M059J (cell line): ENCODE results near the gene FKBP9. TPM values are rescaled to one million over a fixed set of nuclear protein-coding genes. Genes with fewer than 3 reads are reported as not detected.
"Not testable (repeated sequence)": the region's sequence is repeated elsewhere in the genome, so short reads cannot be mapped to it uniquely, and the experiment has no call there.

ENCODE experiments used
- DNase-seq: peaks from one replicate; pipeline ENCODE4 v3.0.0-alpha.2; 2012; ENCODE audit warnings: low read depth
- total RNA-seq: library from RNA; depleted of rRNA; stranded (reverse); fragments of >200 nt; shearing (Covaris generic); gene quantifications from 2 replicates; pipeline ENCODE4 v1.2.3, GENCODE V29; 2014

Gene FKBP9
- total RNA-seq, 1 experiment from 2014 or later: 170 TPM

GRCh38 chr7:32948202-32948601 is 9.0 kb upstream of the FKBP9 start:
- DNase-seq: no peak

GRCh38 chr7:32952876-32953275 is 4.4 kb upstream of the FKBP9 start:
- no peak for DNase-seq

- DNase-seq: peak; percentile 7
Observed at GRCh38 chr7:32958046-32959025, 1.1 kb downstream of the FKBP9 start.

DNA sequence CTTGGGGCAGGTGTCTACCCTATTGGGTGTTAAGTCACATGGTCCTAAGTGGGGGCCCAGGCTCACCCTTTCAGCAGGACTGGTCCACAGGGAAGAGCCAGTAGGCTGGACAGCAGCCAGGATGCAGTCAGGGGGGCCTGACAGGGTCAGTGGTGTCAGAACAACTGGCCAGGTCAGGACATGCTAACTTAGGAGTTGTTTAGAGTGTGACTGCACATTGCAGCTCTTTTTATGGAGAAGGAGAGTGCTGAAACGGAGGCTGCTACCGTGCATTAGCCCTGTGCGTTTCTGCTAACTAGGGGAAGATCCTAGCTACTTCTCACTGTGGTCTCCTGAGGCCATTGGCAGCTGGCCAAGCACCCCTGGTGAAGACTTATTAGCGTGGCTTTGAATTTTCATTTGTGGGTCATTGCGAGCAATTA is 6.7 kb downstream of the FKBP9 start:
- DNase-seq: not testable (repeated sequence)

DNA sequence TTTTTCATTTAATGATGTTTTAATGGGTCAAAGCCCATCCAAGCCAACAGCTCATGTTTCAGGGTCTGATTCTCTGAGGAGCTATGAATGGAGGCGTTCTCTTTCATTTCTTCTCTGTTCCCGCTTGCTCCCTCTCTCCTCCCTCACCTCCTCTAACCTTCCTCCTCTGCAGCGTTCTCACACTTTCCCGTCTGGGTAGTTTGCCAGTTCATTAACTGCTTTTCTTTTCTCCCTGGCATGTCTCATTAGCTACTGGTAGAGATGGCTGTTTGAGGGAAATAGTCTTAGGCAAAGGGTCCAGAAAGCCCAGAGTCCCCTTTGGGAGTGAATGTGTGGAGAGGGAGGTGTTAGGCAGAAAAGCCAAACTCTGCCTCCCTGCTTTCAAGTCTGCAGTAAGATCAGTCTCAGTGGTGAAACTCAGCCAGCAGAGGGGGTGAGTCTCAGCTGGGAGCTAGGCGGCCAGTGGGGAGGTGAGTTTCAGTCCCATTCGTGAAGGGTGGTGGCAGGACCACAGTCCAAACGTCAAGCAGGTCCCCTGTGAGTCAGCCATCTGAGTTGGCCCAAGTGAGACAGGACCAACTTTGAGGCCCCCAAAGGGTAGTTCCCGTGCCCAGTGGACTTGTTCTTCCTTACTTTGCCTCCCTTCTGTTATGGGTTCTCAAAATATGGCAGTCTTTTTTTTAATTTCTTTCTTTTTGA is 7.4 kb downstream of the FKBP9 start:
- peak; percentile 5 for DNase-seq

DNA sequence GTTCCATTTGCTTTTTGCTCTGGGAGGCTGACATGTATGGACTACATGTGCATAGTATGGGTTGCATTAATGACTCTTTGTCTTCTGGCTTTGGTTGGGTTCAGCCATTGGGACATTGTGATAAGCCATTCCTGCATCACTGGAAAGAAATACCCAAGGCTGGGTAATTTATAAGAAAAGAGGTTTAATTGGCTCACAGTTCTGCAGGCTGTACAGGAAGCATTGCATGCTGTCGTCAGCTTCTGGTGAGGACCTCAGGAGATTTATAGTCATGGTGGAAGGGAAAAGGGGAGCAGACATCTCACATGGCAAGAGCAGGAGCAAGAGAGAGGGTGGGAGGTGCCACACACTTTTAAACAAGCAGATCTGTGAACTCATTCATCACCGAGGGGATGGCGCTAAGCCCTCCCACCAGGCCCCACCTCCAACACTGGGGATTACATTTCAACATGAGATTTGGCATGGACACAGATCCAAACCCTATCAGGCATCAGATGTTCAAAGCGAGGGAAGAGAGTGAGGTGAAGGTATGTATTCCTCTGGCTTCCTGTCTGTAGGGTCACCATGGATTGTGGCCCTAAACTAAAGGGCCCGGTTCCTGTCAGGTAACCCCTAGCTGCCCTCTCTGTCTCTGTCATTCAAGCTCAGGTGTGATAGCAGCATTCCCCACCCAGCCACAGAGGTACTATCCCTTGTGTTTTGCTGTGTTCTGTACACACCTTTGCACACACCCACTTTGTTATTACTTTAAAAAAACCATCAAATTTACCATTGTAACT is 9.4 kb downstream of the FKBP9 start:
- not testable (repeated sequence) for DNase-seq

- not testable (repeated sequence) for DNase-seq
Observed at GRCh38 chr7:32967268-32967582, 10.0 kb downstream of the FKBP9 start.

GRCh38 chr7:32971967-32972366 is 14.7 kb downstream of the FKBP9 start:
- DNase-seq: not testable (repeated sequence)

DNA sequence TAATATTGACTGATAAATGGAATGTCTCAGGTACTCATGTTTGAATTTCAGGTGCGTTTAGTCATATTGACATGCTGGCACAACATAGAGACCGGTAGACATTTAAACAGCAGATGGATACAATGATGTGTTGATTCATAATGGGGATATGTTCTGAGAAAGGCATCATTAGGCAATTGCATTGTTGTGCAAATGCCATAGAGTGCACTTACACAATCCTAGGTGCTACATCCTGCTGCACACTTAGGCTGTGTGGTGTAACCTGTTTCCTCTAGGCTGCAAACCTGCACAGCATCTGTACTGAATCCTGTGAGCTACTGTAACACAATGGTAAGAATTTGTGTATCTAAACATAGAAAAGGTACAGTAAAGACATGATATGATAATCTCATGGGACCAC is 19.9 kb downstream of the FKBP9 start:
- DNase-seq: not testable (repeated sequence)

GRCh38 chr7:32979246-32979645 is 22.0 kb downstream of the FKBP9 start:
- peak; percentile 65 for DNase-seq

DNA sequence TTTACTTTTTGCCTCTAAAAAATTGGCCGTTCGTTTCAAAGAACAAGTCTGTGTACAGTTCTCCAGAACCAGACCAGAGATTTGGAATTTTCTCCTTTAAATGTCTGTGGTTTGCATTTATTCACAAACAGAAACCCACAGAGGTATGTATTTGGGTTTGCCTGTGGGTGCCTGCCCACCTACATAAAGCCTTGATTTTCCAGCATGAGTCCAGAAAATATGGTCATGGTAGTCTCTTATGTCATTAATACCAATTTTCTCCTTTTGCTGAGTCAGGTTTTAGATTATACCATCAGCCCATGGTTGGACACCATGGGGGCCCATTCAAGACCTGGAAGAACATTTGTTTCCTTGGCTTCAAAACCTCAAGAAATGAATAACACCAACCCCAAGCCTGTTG is 22.7 kb downstream of the FKBP9 start:
- DNase-seq: peak; percentile 7

DNA sequence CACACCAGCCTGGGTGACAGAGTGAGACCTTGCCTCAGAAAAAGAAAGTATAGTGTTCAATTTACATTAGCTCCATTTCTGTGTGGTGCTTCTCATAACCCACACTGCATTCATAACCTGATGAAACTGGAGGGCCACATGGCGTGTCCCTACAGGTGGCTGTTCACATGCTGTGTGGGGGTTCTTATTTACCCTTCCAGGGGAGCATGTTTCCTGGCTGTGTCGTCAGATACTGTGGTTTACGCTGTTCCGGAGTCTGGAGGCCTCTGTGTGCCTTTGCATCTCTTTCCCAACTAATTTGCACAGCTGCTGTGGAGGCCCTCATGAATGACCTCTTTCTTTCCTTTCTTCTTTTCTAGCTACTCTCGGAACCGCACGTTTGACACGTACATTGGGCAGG is 30.9 kb downstream of the FKBP9 start:
- DNase-seq: not testable (repeated sequence)

- peak; percentile 76 for DNase-seq
Observed at GRCh38 chr7:32991068-32991585, 33.9 kb downstream of the FKBP9 start.

GRCh38 chr7:32991975-32992700 is 34.9 kb downstream of the FKBP9 start:
- DNase-seq: not testable (repeated sequence)

GRCh38 chr7:32992750-32993149 is 35.5 kb downstream of the FKBP9 start:
- DNase-seq: not testable (repeated sequence)

- DNase-seq: not testable (repeated sequence)
Observed at GRCh38 chr7:32997956-32998355, 40.7 kb downstream of the FKBP9 start.

GRCh38 chr7:32998361-32999171 is 41.3 kb downstream of the FKBP9 start:
- DNase-seq: peak; percentile 57

- not testable (repeated sequence) for DNase-seq
Observed at GRCh38 chr7:32999380-32999779, 42.1 kb downstream of the FKBP9 start.

- not testable (repeated sequence) for DNase-seq
Observed at GRCh38 chr7:33003111-33003510, 45.9 kb downstream of the FKBP9 start.

DNA sequence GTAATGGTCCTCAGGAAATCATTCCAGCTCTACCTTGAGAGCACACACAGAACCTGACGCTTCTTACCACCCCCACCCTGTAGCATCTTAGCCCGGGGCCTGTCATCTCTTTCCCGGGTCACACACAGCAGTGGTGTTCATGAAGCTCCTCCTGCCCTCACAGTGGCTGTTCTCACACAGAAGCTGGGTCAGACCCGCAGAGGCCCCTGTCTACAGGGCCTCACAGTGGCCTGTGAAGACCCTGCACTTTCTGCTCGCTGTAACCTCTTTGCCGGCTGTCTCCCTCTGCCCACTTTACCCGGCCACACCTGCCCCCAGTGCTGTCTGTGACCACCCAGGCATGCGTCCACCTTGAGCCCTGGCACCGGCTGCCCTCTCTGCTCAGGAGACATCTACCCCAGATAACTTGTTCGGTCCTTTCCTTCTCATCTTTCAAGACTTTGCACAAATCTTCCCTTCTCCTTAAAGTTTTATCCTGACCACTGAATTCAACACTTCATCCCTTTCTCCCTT is 46.9 kb downstream of the FKBP9 start:
- not testable (repeated sequence) for DNase-seq
